ENCODE data around the gene COPS7A. TPM values are rescaled to one million over a fixed set of nuclear protein-coding genes. Genes with fewer than 3 reads are reported as not detected.

Gene COPS7A
- total and polyA plus RNA-seq, 8 donors, result 14.2 to 39.6 (median 27.0) TPM

- ATAC-seq (no peak), DNase-seq (no peak), FAIRE-seq (no peak)
- intact Hi-C loops (cut with DNase I), result loop anchor here in 1 of 3 donors (5.0 kb wide), 1 partner anchor 43 kb away; no protein-coding TSS in a partner anchor
- no peak overlapping the region for H3K4me3 ChIP-seq
- H3K27ac ChIP-seq, result no peak overlapping the region
- H3K27me3 ChIP-seq, result no peaks in the 10 kb centered on the region
- H3K36me3 ChIP-seq, result no peaks in the 10 kb centered on the region
- H3K4me1 ChIP-seq, result peaks cover 0 to 6% (median 0%) of the 10 kb centered on the region in 3 donors
- TF ChIP-seq, protein P1, sequence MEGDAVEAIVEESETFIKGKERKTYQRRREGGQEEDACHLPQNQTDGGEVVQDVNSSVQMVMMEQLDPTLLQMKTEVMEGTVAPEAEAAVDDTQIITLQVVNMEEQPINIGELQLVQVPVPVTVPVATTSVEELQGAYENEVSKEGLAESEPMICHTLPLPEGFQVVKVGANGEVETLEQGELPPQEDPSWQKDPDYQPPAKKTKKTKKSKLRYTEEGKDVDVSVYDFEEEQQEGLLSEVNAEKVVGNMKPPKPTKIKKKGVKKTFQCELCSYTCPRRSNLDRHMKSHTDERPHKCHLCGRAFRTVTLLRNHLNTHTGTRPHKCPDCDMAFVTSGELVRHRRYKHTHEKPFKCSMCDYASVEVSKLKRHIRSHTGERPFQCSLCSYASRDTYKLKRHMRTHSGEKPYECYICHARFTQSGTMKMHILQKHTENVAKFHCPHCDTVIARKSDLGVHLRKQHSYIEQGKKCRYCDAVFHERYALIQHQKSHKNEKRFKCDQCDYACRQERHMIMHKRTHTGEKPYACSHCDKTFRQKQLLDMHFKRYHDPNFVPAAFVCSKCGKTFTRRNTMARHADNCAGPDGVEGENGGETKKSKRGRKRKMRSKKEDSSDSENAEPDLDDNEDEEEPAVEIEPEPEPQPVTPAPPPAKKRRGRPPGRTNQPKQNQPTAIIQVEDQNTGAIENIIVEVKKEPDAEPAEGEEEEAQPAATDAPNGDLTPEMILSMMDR (IDR thresholded peaks at IDR 0.05), result no peak
- no peaks in the 10 kb centered on the region for H3K9me3 ChIP-seq
- WGBS, 2 donors, result 68 to 74% methylated on average over 6 of the region's 6 CpGs
Observed at GRCh38 chr12:6779708-6780432, 56.0 kb downstream of the COPS7A start.

DNA sequence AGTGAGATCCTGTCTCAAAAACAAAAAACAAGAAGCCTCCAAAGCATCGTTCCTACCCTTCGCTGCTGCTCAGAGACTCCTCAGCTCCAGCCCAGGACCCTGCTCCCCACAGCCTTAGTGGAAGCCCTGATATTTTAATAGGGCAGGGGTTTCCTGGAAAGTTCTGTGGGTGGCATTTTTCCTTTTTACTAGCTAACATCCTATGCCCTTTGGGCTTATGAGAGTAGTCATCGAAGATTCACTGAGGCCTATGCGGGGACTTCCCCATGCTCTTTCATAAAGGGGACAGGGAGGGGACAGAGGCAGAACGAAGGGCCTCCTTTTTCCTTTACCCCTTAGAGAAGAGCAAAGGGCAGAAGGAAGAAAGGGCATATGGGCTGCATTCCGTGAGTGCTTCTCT is 56.7 kb downstream of the COPS7A start:
- no peak overlapping the region for H3K4me3 ChIP-seq
- TF ChIP-seq, protein P1 (IDR thresholded peaks at IDR 0.05), result no peak
- H3K4me1 ChIP-seq, result peaks cover 0 to 4% (median 0%) of the 10 kb centered on the region in 3 donors
- no peak for FAIRE-seq
- no peaks in the 10 kb centered on the region for H3K9me3 ChIP-seq
- no peaks in the 10 kb centered on the region for H3K27me3 ChIP-seq
- DNase-seq, result no peak
- intact Hi-C loops (cut with DNase I), result loop anchor here in 1 of 3 donors (5.0 kb wide), 1 partner anchor 43 kb away; no protein-coding TSS in a partner anchor
- WGBS, 2 donors, result 80 to 90% methylated on average over 6 of the region's 6 CpGs
- no peaks in the 10 kb centered on the region for H3K36me3 ChIP-seq
- H3K27ac ChIP-seq, result no peak overlapping the region
- no peak for ATAC-seq

Other genes starting within 250 kb of the COPS7A start
- gene MRPL51, start 230.8 kb upstream of the COPS7A start, total RNA-seq, result 10 to 100 TPM; 66.3 to 79.7 (median 69.9) TPM
- gene MRPL51, start 230.8 kb upstream of the COPS7A start, polyA plus RNA-seq, result 10 to 100 TPM; 30.6 to 64.7 TPM
- gene NCAPD2, start 229.9 kb upstream of the COPS7A start, total RNA-seq, result 10 to 100 TPM in 3 of 6 donors, 1 to 10 TPM in 3; 7.6 to 16.2 (median 10.0) TPM
- gene NCAPD2, start 229.9 kb upstream of the COPS7A start, polyA plus RNA-seq, result 1 to 10 TPM; 5.6 to 6.5 TPM
- gene GAPDH, start 189.5 kb upstream of the COPS7A start, total RNA-seq, result 100 to 1,000 TPM; 149 to 657 (median 339) TPM
- 100 to 1,000 TPM; 425 to 627 TPM for gene GAPDH, start 189.5 kb upstream of the COPS7A start, polyA plus RNA-seq
- gene IFFO1, start 168.0 kb upstream of the COPS7A start, total RNA-seq, result 10 to 100 TPM in 1 of 6 donors, 1 to 10 TPM in 5; 4.0 to 10.2 (median 4.9) TPM
- gene IFFO1, start 168.0 kb upstream of the COPS7A start, polyA plus RNA-seq, result 10 to 100 TPM; 22.1 to 36.5 TPM
- gene NOP2, start 155.8 kb upstream of the COPS7A start, total RNA-seq, result 10 to 100 TPM in 4 of 6 donors, 1 to 10 TPM in 2; 9.1 to 17.7 (median 15.1) TPM
- gene NOP2, start 155.8 kb upstream of the COPS7A start, polyA plus RNA-seq, result 10 to 100 TPM; 32.2 to 41.3 TPM
- gene CHD4, start 116.7 kb upstream of the COPS7A start, total RNA-seq, result 100 to 1,000 TPM in 3 of 6 donors, 10 to 100 TPM in 3; 96.5 to 123 (median 105) TPM
- gene CHD4, start 116.7 kb upstream of the COPS7A start, polyA plus RNA-seq, result 100 to 1,000 TPM; 125 to 134 TPM
- gene LPAR5, start 88.1 kb upstream of the COPS7A start, total RNA-seq, result 1 to 10 TPM in 2 of 6 donors, under 1 TPM in 4; 0.09 to 2.4 (median 0.71) TPM
- gene LPAR5, start 88.1 kb upstream of the COPS7A start, polyA plus RNA-seq, result under 1 TPM; 0.19 to 0.23 TPM
- 1 to 10 TPM; 1.3 to 4.1 (median 1.8) TPM for gene ACRBP, start 76.6 kb upstream of the COPS7A start, total RNA-seq
- 1 to 10 TPM; 1.2 to 2.2 TPM for gene ACRBP, start 76.6 kb upstream of the COPS7A start, polyA plus RNA-seq
- gene ING4, start 60.9 kb upstream of the COPS7A start, total RNA-seq, result 10 to 100 TPM in 5 of 6 donors, 1 to 10 TPM in 1; 9.0 to 24.9 (median 12.1) TPM
- 10 to 100 TPM; 15.7 to 29.6 TPM for gene ING4, start 60.9 kb upstream of the COPS7A start, polyA plus RNA-seq
- 10 to 100 TPM; 20.4 to 29.8 (median 23.9) TPM for gene ZNF384, start 34.7 kb upstream of the COPS7A start, total RNA-seq
- 10 to 100 TPM; 36.6 to 36.7 TPM for gene ZNF384, start 34.7 kb upstream of the COPS7A start, polyA plus RNA-seq
- under 1 TPM in 5 of 6 donors, not detected in 1; 0.12 to 0.34 (median 0.20) TPM for gene PIANP, start 23.2 kb upstream of the COPS7A start, total RNA-seq
- 1 to 10 TPM; 1.4 to 2.7 TPM for gene PIANP, start 23.2 kb upstream of the COPS7A start, polyA plus RNA-seq
- 10 to 100 TPM; 38.5 to 63.0 (median 54.0) TPM for gene MLF2, start 29.1 kb downstream of the COPS7A start, total RNA-seq
- gene MLF2, start 29.1 kb downstream of the COPS7A start, polyA plus RNA-seq, result 100 to 1,000 TPM in 1 of 2 donors, 10 to 100 TPM in 1; 74.7 to 111 TPM
- 100 to 1,000 TPM in 1 of 6 donors, 10 to 100 TPM in 5; 41.0 to 117 (median 58.3) TPM for gene PTMS, start 42.3 kb downstream of the COPS7A start, total RNA-seq
- 100 to 1,000 TPM; 128 to 276 TPM for gene PTMS, start 42.3 kb downstream of the COPS7A start, polyA plus RNA-seq
- under 1 TPM in 5 of 6 donors, not detected in 1; 0.15 to 0.32 (median 0.19) TPM for gene LAG3, start 48.5 kb downstream of the COPS7A start, total RNA-seq
- under 1 TPM; 0.70 to 0.91 TPM for gene LAG3, start 48.5 kb downstream of the COPS7A start, polyA plus RNA-seq
- 10 to 100 TPM in 1 of 6 donors, 1 to 10 TPM in 5; 1.2 to 19.9 (median 4.0) TPM for gene CD4, start 65.5 kb downstream of the COPS7A start, total RNA-seq
- gene CD4, start 65.5 kb downstream of the COPS7A start, polyA plus RNA-seq, result 1 to 10 TPM; 1.2 to 2.0 TPM
- gene GPR162, start 97.8 kb downstream of the COPS7A start, total RNA-seq, result 1 to 10 TPM in 2 of 6 donors, under 1 TPM in 4; 0.41 to 4.9 (median 0.85) TPM
- 1 to 10 TPM; 5.2 to 8.8 TPM for gene GPR162, start 97.8 kb downstream of the COPS7A start, polyA plus RNA-seq
- 10 to 100 TPM in 2 of 6 donors, 1 to 10 TPM in 4; 5.6 to 17.3 (median 9.2) TPM for gene P3H3, start 104.4 kb downstream of the COPS7A start, total RNA-seq
- 10 to 100 TPM; 21.6 to 32.8 TPM for gene P3H3, start 104.4 kb downstream of the COPS7A start, polyA plus RNA-seq
- gene GNB3, start 116.9 kb downstream of the COPS7A start, total RNA-seq, result 1 to 10 TPM in 5 of 6 donors, under 1 TPM in 1; 0.89 to 2.7 (median 1.5) TPM
- 10 to 100 TPM in 1 of 2 donors, 1 to 10 TPM in 1; 6.2 to 12.6 TPM for gene GNB3, start 116.9 kb downstream of the COPS7A start, polyA plus RNA-seq
- gene CDCA3, start 127.2 kb downstream of the COPS7A start, total RNA-seq, result 1 to 10 TPM in 1 of 6 donors, under 1 TPM in 5; 0.08 to 1.1 (median 0.56) TPM
- gene CDCA3, start 127.2 kb downstream of the COPS7A start, polyA plus RNA-seq, result 1 to 10 TPM in 1 of 2 donors, under 1 TPM in 1; 0.80 to 1.2 TPM
- 10 to 100 TPM; 17.8 to 38.4 (median 29.2) TPM for gene USP5, start 128.1 kb downstream of the COPS7A start, total RNA-seq
- gene USP5, start 128.1 kb downstream of the COPS7A start, polyA plus RNA-seq, result 10 to 100 TPM; 18.3 to 25.2 TPM
- 100 to 1,000 TPM in 4 of 6 donors, 10 to 100 TPM in 2; 88.5 to 211 (median 128) TPM for gene TPI1, start 143.5 kb downstream of the COPS7A start, total RNA-seq
- 100 to 1,000 TPM in 1 of 2 donors, 10 to 100 TPM in 1; 93.1 to 247 TPM for gene TPI1, start 143.5 kb downstream of the COPS7A start, polyA plus RNA-seq
- 1 to 10 TPM; 3.1 to 5.2 (median 4.4) TPM for gene SPSB2, start 149.3 kb downstream of the COPS7A start, total RNA-seq
- 10 to 100 TPM; 10.6 to 12.5 TPM for gene SPSB2, start 149.3 kb downstream of the COPS7A start, polyA plus RNA-seq
- 1 to 10 TPM; 1.7 to 5.2 (median 3.4) TPM for gene LRRC23, start 180.8 kb downstream of the COPS7A start, total RNA-seq
- 10 to 100 TPM in 1 of 2 donors, 1 to 10 TPM in 1; 8.8 to 13.0 TPM for gene LRRC23, start 180.8 kb downstream of the COPS7A start, polyA plus RNA-seq
- 1 to 10 TPM; 2.3 to 8.0 (median 4.5) TPM for gene ENO2, start 190.5 kb downstream of the COPS7A start, total RNA-seq
- gene ENO2, start 190.5 kb downstream of the COPS7A start, polyA plus RNA-seq, result 10 to 100 TPM; 12.7 to 53.6 TPM
- 10 to 100 TPM; 30.9 to 54.5 (median 36.2) TPM for gene ATN1, start 203.9 kb downstream of the COPS7A start, total RNA-seq
- gene ATN1, start 203.9 kb downstream of the COPS7A start, polyA plus RNA-seq, result 100 to 1,000 TPM; 110 to 113 TPM
- gene RNU7-1, start 219.8 kb downstream of the COPS7A start, total RNA-seq, result not detected
- gene RNU7-1, start 219.8 kb downstream of the COPS7A start, polyA plus RNA-seq, result not detected
- 100 to 1,000 TPM in 2 of 6 donors, 10 to 100 TPM in 4; 86.8 to 154 (median 97.6) TPM for gene C12orf57, start 220.0 kb downstream of the COPS7A start, total RNA-seq
- 100 to 1,000 TPM; 176 to 314 TPM for gene C12orf57, start 220.0 kb downstream of the COPS7A start, polyA plus RNA-seq
- 10 to 100 TPM; 13.3 to 37.9 (median 17.8) TPM for gene PTPN6, start 227.3 kb downstream of the COPS7A start, total RNA-seq
- 10 to 100 TPM; 48.7 to 53.1 TPM for gene PTPN6, start 227.3 kb downstream of the COPS7A start, polyA plus RNA-seq
- gene PHB2, start 246.6 kb downstream of the COPS7A start, total RNA-seq, result 100 to 1,000 TPM in 3 of 6 donors, 10 to 100 TPM in 3; 79.7 to 139 (median 101) TPM
- gene PHB2, start 246.6 kb downstream of the COPS7A start, polyA plus RNA-seq, result 10 to 100 TPM; 74.7 to 91.9 TPM
- 10 to 100 TPM in 5 of 6 donors, 1 to 10 TPM in 1; 8.9 to 20.2 (median 17.0) TPM for gene EMG1, start 246.9 kb downstream of the COPS7A start, total RNA-seq
- 10 to 100 TPM in 1 of 2 donors, 1 to 10 TPM in 1; 9.4 to 12.9 TPM for gene EMG1, start 246.9 kb downstream of the COPS7A start, polyA plus RNA-seq